Ectodermal cell (in vitro differentiated cells): ENCODE measurements around the gene SNX27.
A peak's percentile ranks its signal among the peaks of the same experiment; 100 is the strongest.
"Not testable (repeated sequence)": the region's sequence is repeated elsewhere in the genome, so short reads cannot be mapped to it uniquely, and the experiment has no call there.

Source experiments
- H3K27ac ChIP-seq: 2 replicates; pipeline ENCODE4 v1.7.0; 2013; ENCODE audit warnings: mild to moderate bottlenecking, low read depth, low read length; ENCODE audit not compliant: insufficient read depth, poor library complexity, severe bottlenecking
- H3K27me3 ChIP-seq: 2 replicates; pipeline ENCODE4 v1.7.0; 2013; ENCODE audit warnings: mild to moderate bottlenecking, low read length; ENCODE audit not compliant: insufficient read depth, control insufficient read depth, poor library complexity, severe bottlenecking
- H3K36me3 ChIP-seq: one replicate; pipeline ENCODE4 v1.7.0; 2013; ENCODE audit warnings: low read length; ENCODE audit not compliant: control insufficient read depth, insufficient read depth
- H3K4me1 ChIP-seq: one replicate; pipeline ENCODE4 v1.7.0; 2013; ENCODE audit warnings: low read length; ENCODE audit not compliant: control insufficient read depth, insufficient read depth
- H3K4me3 ChIP-seq: 2 replicates; pipeline ENCODE4 v1.7.0; 2013; ENCODE audit warnings: low read depth, low read length, control low read depth; ENCODE audit not compliant: insufficient read depth
- H3K9me3 ChIP-seq: 2 replicates; pipeline ENCODE4 v1.7.0; 2013; ENCODE audit warnings: mild to moderate bottlenecking, low read length, moderate library complexity; ENCODE audit not compliant: control insufficient read depth
- WGBS, 2 experiments: methylation state at CpG; one replicate each; pipeline ENCODE4 v1.1.7; 2013; ENCODE audit warnings: missing lambda C conversion rate in 2 of 2; 5-methylcytosine and 5-hydroxymethylcytosine counted together

Gene SNX27

GRCh38 chr1:151596166-151596953, 15.5 kb upstream of the SNX27 start:
- no peaks in the 10 kb centered on the region for H3K36me3 ChIP-seq
- H3K27me3 ChIP-seq, result peaks cover 7% of the 10 kb centered on the region
- H3K4me3 ChIP-seq, result no peak overlapping the region
- WGBS, 2 experiments, result 86 to 89% methylated on average over 5 of the region's 5 CpGs
- no peak overlapping the region for H3K27ac ChIP-seq
- H3K9me3 ChIP-seq, result no peaks in the 10 kb centered on the region
- H3K4me1 ChIP-seq, result no peaks in the 10 kb centered on the region

GRCh38 chr1:151602550-151602949, 9.3 kb upstream of the SNX27 start:
- H3K27me3 ChIP-seq, H3K4me3 ChIP-seq, H3K9me3 ChIP-seq, H3K27ac ChIP-seq, H3K4me1 ChIP-seq, H3K36me3 ChIP-seq: not testable (repeated sequence)
- WGBS, 2 experiments, result 82 to 89% methylated on average over 5 of the region's 5 CpGs

- H3K27ac ChIP-seq, result no peak overlapping the region
Observed at GRCh38 chr1:151604291-151604690, 7.6 kb upstream of the SNX27 start.

GRCh38 chr1:151606384-151606783, 5.5 kb upstream of the SNX27 start:
- Histone ChIP-seq H3K27me3 (no peaks in the 10 kb centered on the region), H3K4me3 (no peak overlapping the region), H3K9me3 (no peaks in the 10 kb centered on the region), H3K27ac (no peak overlapping the region), H3K36me3 (no peaks in the 10 kb centered on the region), H3K4me1 (no peaks in the 10 kb centered on the region)

More at GRCh38 chr1:151604291-151604690, 7.6 kb upstream of the SNX27 start:
- WGBS, 2 experiments, result 84 to 86% methylated on average over 2 of the region's 2 CpGs
- no peak overlapping the region for H3K4me3 ChIP-seq
- H3K27me3 ChIP-seq, result no peaks in the 10 kb centered on the region
- H3K9me3 ChIP-seq, result no peaks in the 10 kb centered on the region
- H3K4me1 ChIP-seq, result no peaks in the 10 kb centered on the region
- no peaks in the 10 kb centered on the region for H3K36me3 ChIP-seq

GRCh38 chr1:151606857-151607256, 5.0 kb upstream of the SNX27 start:
- H3K36me3 ChIP-seq, result no peaks in the 10 kb centered on the region
- H3K4me3 ChIP-seq, result no peak overlapping the region
- no peaks in the 10 kb centered on the region for H3K9me3 ChIP-seq
- no peaks in the 10 kb centered on the region for H3K27me3 ChIP-seq
- no peak overlapping the region for H3K27ac ChIP-seq
- 88 to 95% methylated on average over 3 of the region's 3 CpGs for WGBS, 2 experiments
- H3K4me1 ChIP-seq, result no peaks in the 10 kb centered on the region

- H3K9me3 ChIP-seq, result no peaks in the 10 kb centered on the region
- H3K4me1 ChIP-seq, result no peaks in the 10 kb centered on the region
- no peak overlapping the region for H3K4me3 ChIP-seq
- no peak overlapping the region for H3K27ac ChIP-seq
- no peaks in the 10 kb centered on the region for H3K36me3 ChIP-seq
- H3K27me3 ChIP-seq, result no peaks in the 10 kb centered on the region
- 86 to 89% methylated on average over 2 to 3 of the region's 3 CpGs for WGBS, 2 experiments
Observed at GRCh38 chr1:151610142-151610541, 1.7 kb upstream of the SNX27 start.

GRCh38 chr1:151611288-151611790, 511 bp upstream of the SNX27 start:
- Histone ChIP-seq H3K27ac (no peak overlapping the region), H3K27me3 (no peaks in the 10 kb centered on the region), H3K9me3 (no peaks in the 10 kb centered on the region), H3K4me1 (no peaks in the 10 kb centered on the region), H3K4me3 (no peak overlapping the region), H3K36me3 (no peaks in the 10 kb centered on the region)
- WGBS, 2 experiments, result 57 to 74% methylated on average over 5 to 6 of the region's 6 CpGs

- Histone ChIP-seq H3K27ac (no peak overlapping the region), H3K9me3 (no peaks in the 10 kb centered on the region), H3K4me3 (peak overlapping the region; percentile 91), H3K27me3 (no peaks in the 10 kb centered on the region), H3K4me1 (no peaks in the 10 kb centered on the region), H3K36me3 (no peaks in the 10 kb centered on the region)
- 0% methylated on average over 44 of the region's 44 CpGs for WGBS, 2 experiments
Observed at GRCh38 chr1:151612501-151613281, 841 bp downstream of the SNX27 start.

GRCh38 chr1:151613282-151613780, 1.5 kb downstream of the SNX27 start:
- Histone ChIP-seq H3K27me3 (no peaks in the 10 kb centered on the region), H3K36me3 (no peaks in the 10 kb centered on the region), H3K4me1 (no peaks in the 10 kb centered on the region), H3K4me3 (peak overlapping the region; percentile 91), H3K27ac (no peak overlapping the region), H3K9me3 (no peaks in the 10 kb centered on the region)
- WGBS, 2 experiments, result 0 to 3% methylated on average over 9 of the region's 9 CpGs
